ENCODE measurements around the gene PLP2. TPM values are rescaled to one million over a fixed set of nuclear protein-coding genes. Genes with fewer than 3 reads are reported as not detected.

Gene PLP2
- total RNA-seq, 1 donor from 2014 or later: 50.1 TPM

Other genes with a start within 250 kb of the PLP2 start
- 16.7 TPM for gene OTUD5, start 214.3 kb upstream of the PLP2 start, total RNA-seq
- gene KCND1, start 200.1 kb upstream of the PLP2 start, total RNA-seq: 0.38 TPM
- 17.7 TPM for gene GRIPAP1, start 169.6 kb upstream of the PLP2 start, total RNA-seq
- 19.3 TPM for gene TFE3, start 128.5 kb upstream of the PLP2 start, total RNA-seq
- gene CCDC120, start 112.9 kb upstream of the PLP2 start, total RNA-seq: 1.2 TPM
- gene PRAF2, start 97.9 kb upstream of the PLP2 start, total RNA-seq: 6.9 TPM
- 79.0 TPM for gene WDR45, start 92.0 kb upstream of the PLP2 start, total RNA-seq
- gene GPKOW, start 48.2 kb upstream of the PLP2 start, total RNA-seq: 17.8 TPM
- gene MAGIX, start 9.1 kb upstream of the PLP2 start, total RNA-seq: 5.3 TPM
- gene PRICKLE3, start 14.5 kb downstream of the PLP2 start, total RNA-seq: 12.7 TPM
- gene SYP, start 28.3 kb downstream of the PLP2 start, total RNA-seq: 1.6 TPM
- 0.11 TPM for gene CACNA1F, start 61.4 kb downstream of the PLP2 start, total RNA-seq
- 10.8 TPM for gene CCDC22, start 63.6 kb downstream of the PLP2 start, total RNA-seq
- not detected for gene FOXP3, start 92.8 kb downstream of the PLP2 start, total RNA-seq
- gene PPP1R3F, start 97.9 kb downstream of the PLP2 start, total RNA-seq: 21.9 TPM
- not detected for gene GAGE10, start 131.7 kb downstream of the PLP2 start, total RNA-seq
- gene GAGE12J, start 150.1 kb downstream of the PLP2 start, total RNA-seq: not detected
- gene GAGE13, start 159.7 kb downstream of the PLP2 start, total RNA-seq: not detected

Measured in Right ventricle myocardium superior (tissue), 1 donor.